Measurements from ENCODE around the gene SAMD13. TPM values are rescaled to one million over a fixed set of nuclear protein-coding genes. Genes with fewer than 3 reads are reported as not detected.

The SAMD13 gene, protein sequence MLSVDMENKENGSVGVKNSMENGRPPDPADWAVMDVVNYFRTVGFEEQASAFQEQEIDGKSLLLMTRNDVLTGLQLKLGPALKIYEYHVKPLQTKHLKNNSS
- total RNA-seq (under 1 TPM; 0.17 to 0.61 TPM), polyA plus RNA-seq (under 1 TPM in 1 of 2 donors, not detected in 1; 0.17 TPM)

DNA sequence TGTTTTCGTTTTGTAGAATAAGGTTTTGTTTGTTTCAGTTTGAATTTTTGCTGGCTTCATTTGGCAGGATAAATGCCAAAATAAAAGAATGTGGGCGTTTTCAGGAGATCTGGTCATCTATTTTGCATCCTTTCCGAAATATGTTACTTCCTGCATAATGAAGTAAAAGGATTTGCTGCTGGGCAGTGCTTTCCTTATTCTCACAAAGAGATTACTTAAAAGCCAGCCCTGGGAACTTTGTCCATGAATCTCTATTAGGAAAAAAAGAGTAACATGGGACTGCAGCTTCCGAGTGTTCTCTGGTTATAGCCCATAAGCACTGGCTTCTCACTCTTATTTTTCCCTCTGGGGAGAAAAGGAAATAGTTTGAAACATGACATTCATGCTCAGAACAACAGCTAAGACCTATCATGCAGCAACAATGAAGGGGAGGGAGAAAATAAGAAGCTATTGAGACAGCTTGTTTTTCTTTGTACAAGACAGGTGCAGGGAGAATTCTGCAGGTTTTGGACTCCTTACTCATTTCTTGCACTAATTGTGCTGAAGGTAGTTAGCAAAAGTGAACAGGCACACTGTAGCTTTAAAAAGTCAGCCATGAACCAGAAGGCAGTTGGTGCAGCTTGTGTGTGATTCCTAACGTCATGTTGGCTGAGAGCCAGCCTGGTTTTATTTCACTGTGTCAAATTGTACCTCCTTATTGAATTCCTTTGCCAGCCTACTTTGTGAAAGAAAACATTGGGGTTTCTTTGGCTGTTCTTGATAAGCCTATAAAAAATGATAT lies at the start of gene SAMD13:
SAMD13 (plus strand) TSS at position 705 of the 781 bp plus-strand sequence. CDS start 1,527 bp downstream, outside the sequence.
- H3K36me3 ChIP-seq (ENCODE audit: control insufficient read depth in 4 of 4, insufficient read depth in 3 of 4, low read depth in 1 of 4, low read length in 3 of 4) = no peaks in the 10 kb centered on the region
- peak within 1 kb of the TSS in 1 of 3 donors; percentile 35 for H3K4me3 ChIP-seq (ENCODE audit: low read depth in 1 of 3, low read length in 3 of 3)
- WGBS = 40% methylated on average over 5 of the region's 5 CpGs
- peaks cover 0 to 24% (median 10%) of the 10 kb centered on the region in 4 donors for H3K4me1 ChIP-seq (ENCODE audit: control insufficient read depth in 4 of 4, insufficient read depth in 4 of 4, low read length in 3 of 4)
- H3K9me3 ChIP-seq (ENCODE audit: control insufficient read depth in 4 of 4, low read length in 3 of 4) = no peaks in the 10 kb centered on the region
- no peaks in the 10 kb centered on the region for H3K27me3 ChIP-seq (ENCODE audit: control insufficient read depth in 4 of 4, insufficient read depth in 4 of 4, low read length in 3 of 4)
- no peak within 1 kb of the TSS for H3K9ac ChIP-seq (ENCODE audit: low read depth in 1 of 2, low read length in 2 of 2)
- TF ChIP-seq HNF4G (IDR thresholded peaks at IDR 0.05) (no peak), YY1 (IDR thresholded peaks at IDR 0.05) (peak; percentile 89), EGR1 (IDR thresholded peaks at IDR 0.05; ENCODE audit: low read depth in 2 of 2) (no peak), RAD21 (IDR thresholded peaks at IDR 0.05) (no peak)
- TF ChIP-seq, protein P1, sequence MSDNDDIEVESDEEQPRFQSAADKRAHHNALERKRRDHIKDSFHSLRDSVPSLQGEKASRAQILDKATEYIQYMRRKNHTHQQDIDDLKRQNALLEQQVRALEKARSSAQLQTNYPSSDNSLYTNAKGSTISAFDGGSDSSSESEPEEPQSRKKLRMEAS (IDR thresholded peaks at IDR 0.05) = peak; percentile 42
- TF ChIP-seq, protein P2, sequence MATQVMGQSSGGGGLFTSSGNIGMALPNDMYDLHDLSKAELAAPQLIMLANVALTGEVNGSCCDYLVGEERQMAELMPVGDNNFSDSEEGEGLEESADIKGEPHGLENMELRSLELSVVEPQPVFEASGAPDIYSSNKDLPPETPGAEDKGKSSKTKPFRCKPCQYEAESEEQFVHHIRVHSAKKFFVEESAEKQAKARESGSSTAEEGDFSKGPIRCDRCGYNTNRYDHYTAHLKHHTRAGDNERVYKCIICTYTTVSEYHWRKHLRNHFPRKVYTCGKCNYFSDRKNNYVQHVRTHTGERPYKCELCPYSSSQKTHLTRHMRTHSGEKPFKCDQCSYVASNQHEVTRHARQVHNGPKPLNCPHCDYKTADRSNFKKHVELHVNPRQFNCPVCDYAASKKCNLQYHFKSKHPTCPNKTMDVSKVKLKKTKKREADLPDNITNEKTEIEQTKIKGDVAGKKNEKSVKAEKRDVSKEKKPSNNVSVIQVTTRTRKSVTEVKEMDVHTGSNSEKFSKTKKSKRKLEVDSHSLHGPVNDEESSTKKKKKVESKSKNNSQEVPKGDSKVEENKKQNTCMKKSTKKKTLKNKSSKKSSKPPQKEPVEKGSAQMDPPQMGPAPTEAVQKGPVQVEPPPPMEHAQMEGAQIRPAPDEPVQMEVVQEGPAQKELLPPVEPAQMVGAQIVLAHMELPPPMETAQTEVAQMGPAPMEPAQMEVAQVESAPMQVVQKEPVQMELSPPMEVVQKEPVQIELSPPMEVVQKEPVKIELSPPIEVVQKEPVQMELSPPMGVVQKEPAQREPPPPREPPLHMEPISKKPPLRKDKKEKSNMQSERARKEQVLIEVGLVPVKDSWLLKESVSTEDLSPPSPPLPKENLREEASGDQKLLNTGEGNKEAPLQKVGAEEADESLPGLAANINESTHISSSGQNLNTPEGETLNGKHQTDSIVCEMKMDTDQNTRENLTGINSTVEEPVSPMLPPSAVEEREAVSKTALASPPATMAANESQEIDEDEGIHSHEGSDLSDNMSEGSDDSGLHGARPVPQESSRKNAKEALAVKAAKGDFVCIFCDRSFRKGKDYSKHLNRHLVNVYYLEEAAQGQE (IDR thresholded peaks at IDR 0.05) = no peak
- no peak within 1 kb of the TSS for H3K27ac ChIP-seq (ENCODE audit: low read depth in 1 of 2, low read length in 2 of 2)
- DNase-seq (ENCODE audit: low spot score) = peak; percentile 49

DNA sequence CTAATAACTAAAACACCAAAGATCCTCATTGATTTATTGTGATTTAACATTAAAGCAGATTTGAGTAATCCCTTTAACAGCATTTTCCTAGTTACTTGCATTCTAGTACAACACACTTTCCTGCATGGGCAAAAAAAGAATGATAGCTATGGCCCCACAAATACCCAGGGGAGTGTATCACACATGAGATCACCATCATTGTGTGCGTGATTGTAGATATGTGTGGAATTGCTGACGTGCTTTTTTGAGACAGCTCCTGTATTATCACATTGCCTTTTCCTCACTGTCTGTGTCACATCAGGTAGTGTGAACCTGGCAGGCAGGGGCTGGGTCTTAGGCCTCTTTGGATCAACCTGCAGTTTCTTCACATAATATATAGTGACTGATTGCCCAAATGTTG lies 48.5 kb upstream of the SAMD13 start:
- Histone ChIP-seq H3K4me1 (ENCODE audit: control insufficient read depth in 4 of 4, insufficient read depth in 4 of 4, low read length in 3 of 4) (no peaks in the 10 kb centered on the region), H3K9ac (ENCODE audit: low read depth in 1 of 2, low read length in 2 of 2) (no peak overlapping the region), H3K9me3 (ENCODE audit: control insufficient read depth in 4 of 4, low read length in 3 of 4) (peaks cover 0 to 2% (median 0%) of the 10 kb centered on the region in 4 donors), H3K36me3 (ENCODE audit: control insufficient read depth in 4 of 4, insufficient read depth in 3 of 4, low read depth in 1 of 4, low read length in 3 of 4) (no peaks in the 10 kb centered on the region), H3K27me3 (ENCODE audit: control insufficient read depth in 4 of 4, insufficient read depth in 4 of 4, low read length in 3 of 4) (no peaks in the 10 kb centered on the region), H3K27ac (ENCODE audit: low read depth in 1 of 2, low read length in 2 of 2) (no peak overlapping the region), H3K4me3 (ENCODE audit: low read depth in 1 of 3, low read length in 3 of 3) (no peak overlapping the region)
- no peak for TF ChIP-seq FOXA1 (IDR thresholded peaks at IDR 0.05)
- no peak for TF ChIP-seq NR2F2 (IDR thresholded peaks at IDR 0.05)
- no peak for TF ChIP-seq SP1 (IDR thresholded peaks at IDR 0.05)
- no peak for TF ChIP-seq GABPA (IDR thresholded peaks at IDR 0.05 in 1 of 2, conservative IDR thresholded peaks at IDR 0.05 in 1 of 2)
- 97% methylated on average over 2 of the region's 2 CpGs for WGBS
- DNase-seq (ENCODE audit: low spot score) = no peak

DNA sequence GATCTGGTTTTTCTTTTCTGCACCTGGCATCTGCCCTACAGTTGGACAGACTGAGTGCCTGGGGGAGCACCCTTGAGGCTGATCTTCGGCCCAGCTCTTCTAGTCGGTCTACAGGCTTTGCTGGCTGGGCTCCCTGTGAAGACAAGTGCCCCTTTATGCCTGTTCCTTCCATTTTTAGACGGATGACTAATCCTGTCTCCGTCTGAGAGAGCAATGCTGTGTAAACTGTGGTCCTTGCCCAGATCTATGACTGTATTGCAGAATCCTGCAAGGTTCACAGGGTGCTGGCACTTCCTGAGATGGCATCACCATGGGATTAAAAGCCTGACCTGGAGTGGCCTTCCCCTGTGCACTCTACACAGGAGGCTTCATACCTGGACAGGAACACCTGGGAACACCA lies 47.6 kb upstream of the SAMD13 start:
- Histone ChIP-seq H3K9me3 (ENCODE audit: control insufficient read depth in 4 of 4, low read length in 3 of 4) (peaks cover 0 to 2% (median 0%) of the 10 kb centered on the region in 4 donors), H3K9ac (ENCODE audit: low read depth in 1 of 2, low read length in 2 of 2) (no peak overlapping the region), H3K4me3 (ENCODE audit: low read depth in 1 of 3, low read length in 3 of 3) (no peak overlapping the region), H3K4me1 (ENCODE audit: control insufficient read depth in 4 of 4, insufficient read depth in 4 of 4, low read length in 3 of 4) (no peaks in the 10 kb centered on the region), H3K27me3 (ENCODE audit: control insufficient read depth in 4 of 4, insufficient read depth in 4 of 4, low read length in 3 of 4) (no peaks in the 10 kb centered on the region), H3K27ac (ENCODE audit: low read depth in 1 of 2, low read length in 2 of 2) (no peak overlapping the region), H3K36me3 (ENCODE audit: control insufficient read depth in 4 of 4, insufficient read depth in 3 of 4, low read depth in 1 of 4, low read length in 3 of 4) (no peaks in the 10 kb centered on the region)
- no peak for DNase-seq (ENCODE audit: low spot score)
- 56% methylated on average over 4 of the region's 4 CpGs for WGBS
- TF ChIP-seq RXRA (IDR thresholded peaks at IDR 0.05) (no peak), HNF4G (IDR thresholded peaks at IDR 0.05) (no peak), SP1 (IDR thresholded peaks at IDR 0.05) (no peak), YY1 (IDR thresholded peaks at IDR 0.05) (no peak), FOXA1 (IDR thresholded peaks at IDR 0.05) (no peak), HNF4A (conservative IDR thresholded peaks at IDR 0.05) (no peak), RAD21 (IDR thresholded peaks at IDR 0.05) (no peak), FOXA2 (IDR thresholded peaks at IDR 0.05) (no peak), NR2F2 (IDR thresholded peaks at IDR 0.05) (no peak), TAF1 (conservative IDR thresholded peaks at IDR 0.05) (no peak), EGR1 (IDR thresholded peaks at IDR 0.05; ENCODE audit: low read depth in 2 of 2) (no peak)
- TF ChIP-seq, protein P3, sequence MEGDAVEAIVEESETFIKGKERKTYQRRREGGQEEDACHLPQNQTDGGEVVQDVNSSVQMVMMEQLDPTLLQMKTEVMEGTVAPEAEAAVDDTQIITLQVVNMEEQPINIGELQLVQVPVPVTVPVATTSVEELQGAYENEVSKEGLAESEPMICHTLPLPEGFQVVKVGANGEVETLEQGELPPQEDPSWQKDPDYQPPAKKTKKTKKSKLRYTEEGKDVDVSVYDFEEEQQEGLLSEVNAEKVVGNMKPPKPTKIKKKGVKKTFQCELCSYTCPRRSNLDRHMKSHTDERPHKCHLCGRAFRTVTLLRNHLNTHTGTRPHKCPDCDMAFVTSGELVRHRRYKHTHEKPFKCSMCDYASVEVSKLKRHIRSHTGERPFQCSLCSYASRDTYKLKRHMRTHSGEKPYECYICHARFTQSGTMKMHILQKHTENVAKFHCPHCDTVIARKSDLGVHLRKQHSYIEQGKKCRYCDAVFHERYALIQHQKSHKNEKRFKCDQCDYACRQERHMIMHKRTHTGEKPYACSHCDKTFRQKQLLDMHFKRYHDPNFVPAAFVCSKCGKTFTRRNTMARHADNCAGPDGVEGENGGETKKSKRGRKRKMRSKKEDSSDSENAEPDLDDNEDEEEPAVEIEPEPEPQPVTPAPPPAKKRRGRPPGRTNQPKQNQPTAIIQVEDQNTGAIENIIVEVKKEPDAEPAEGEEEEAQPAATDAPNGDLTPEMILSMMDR (IDR thresholded peaks at IDR 0.05; ENCODE audit: low read depth, low read length, missing input control) = no peak
- TF ChIP-seq, protein P4, sequence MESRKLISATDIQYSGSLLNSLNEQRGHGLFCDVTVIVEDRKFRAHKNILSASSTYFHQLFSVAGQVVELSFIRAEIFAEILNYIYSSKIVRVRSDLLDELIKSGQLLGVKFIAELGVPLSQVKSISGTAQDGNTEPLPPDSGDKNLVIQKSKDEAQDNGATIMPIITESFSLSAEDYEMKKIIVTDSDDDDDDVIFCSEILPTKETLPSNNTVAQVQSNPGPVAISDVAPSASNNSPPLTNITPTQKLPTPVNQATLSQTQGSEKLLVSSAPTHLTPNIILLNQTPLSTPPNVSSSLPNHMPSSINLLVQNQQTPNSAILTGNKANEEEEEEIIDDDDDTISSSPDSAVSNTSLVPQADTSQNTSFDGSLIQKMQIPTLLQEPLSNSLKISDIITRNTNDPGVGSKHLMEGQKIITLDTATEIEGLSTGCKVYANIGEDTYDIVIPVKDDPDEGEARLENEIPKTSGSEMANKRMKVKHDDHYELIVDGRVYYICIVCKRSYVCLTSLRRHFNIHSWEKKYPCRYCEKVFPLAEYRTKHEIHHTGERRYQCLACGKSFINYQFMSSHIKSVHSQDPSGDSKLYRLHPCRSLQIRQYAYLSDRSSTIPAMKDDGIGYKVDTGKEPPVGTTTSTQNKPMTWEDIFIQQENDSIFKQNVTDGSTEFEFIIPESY (IDR thresholded peaks at IDR 0.05) = no peak
- TF ChIP-seq, protein P5, sequence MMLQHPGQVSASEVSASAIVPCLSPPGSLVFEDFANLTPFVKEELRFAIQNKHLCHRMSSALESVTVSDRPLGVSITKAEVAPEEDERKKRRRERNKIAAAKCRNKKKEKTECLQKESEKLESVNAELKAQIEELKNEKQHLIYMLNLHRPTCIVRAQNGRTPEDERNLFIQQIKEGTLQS (IDR thresholded peaks at IDR 0.05) = no peak
